K562 (cell line): ENCODE results near the gene GALNT7. TPM values are rescaled to one million over a fixed set of nuclear protein-coding genes. Genes with fewer than 3 reads are reported as not detected.

Source experiments
- ADNP ChIP-seq: fragments of 200-800 bp; sonication (Bioruptor generic); IDR thresholded peaks from 2 replicates; pipeline ENCODE4 v1.6.1; 2016; ENCODE audit warnings: missing genetic modification characterization, missing compliant biosample characterization
- ARNT ChIP-seq, 2 experiments: fragments of 450-650 bp; IDR thresholded peaks; 2 replicates each; pipeline ENCODE4 v1.6.1; 2016; ENCODE audit warnings: mild to moderate bottlenecking in 1 of 2
- ATF1 ChIP-seq, 2 experiments: fragments of 450-650 bp in 1 of 2; IDR thresholded peaks; 2 replicates each; pipeline ENCODE4 v1.6.1; 2016; ENCODE audit warnings: missing compliant biosample characterization in 1 of 2, missing genetic modification characterization in 1 of 2
- C11orf30 ChIP-seq: fragments of 450-650 bp; IDR thresholded peaks from 2 replicates; pipeline ENCODE4 v1.6.1; 2016; ENCODE audit warnings: low read depth, mild to moderate bottlenecking
- CREB1 ChIP-seq, 2 experiments: sonication (generic) in 1 of 2; formaldehyde crosslinking in 1 of 2; IDR thresholded peaks; 2 replicates each; pipeline versions ENCODE4 v1.6.1 to v1.8.0; 2012 to 2022; ENCODE audit warnings: inconsistent platforms in 1 of 2, mild to moderate bottlenecking in 1 of 2, missing genetic modification reagents in 1 of 2, moderate library complexity in 1 of 2
- EP300 ChIP-seq: IDR thresholded peaks from 2 replicates; pipeline ENCODE4 v1.6.1; 2012; ENCODE audit warnings: low read length, improper control_type of control experiment
- EP400 ChIP-seq: fragments of 450-650 bp; IDR thresholded peaks from 2 replicates; pipeline ENCODE4 v1.6.1; 2017; ENCODE audit warnings: antibody characterized with exemption, mild to moderate bottlenecking, moderate library complexity
- FOS ChIP-seq: IDR thresholded peaks from 3 replicates; pipeline ENCODE4 v1.6.1; 2011; ENCODE audit not compliant: insufficient read length; ENCODE audit errors: extremely low read depth
- FOXK2 ChIP-seq, 2 experiments: fragments of 450-650 bp; IDR thresholded peaks in 1 of 2; conservative IDR thresholded peaks in 1 of 2; 2 replicates each; pipeline ENCODE4 v1.6.1; 2016; ENCODE audit warnings: low read depth in 2 of 2, mild to moderate bottlenecking in 1 of 2
- KDM1A ChIP-seq, 2 experiments: fragments of 450-650 bp; IDR thresholded peaks; 2 replicates each; pipeline ENCODE4 v1.6.1; 2016; ENCODE audit warnings: mild to moderate bottlenecking in 2 of 2
- KLF16 ChIP-seq: IDR thresholded peaks from 2 replicates; pipeline ENCODE4 v1.6.1; 2016; ENCODE audit warnings: antibody characterized with exemption
- MAFK ChIP-seq: IDR thresholded peaks from 2 replicates; pipeline ENCODE4 v1.6.1; 2011; ENCODE audit warnings: low read length, improper control_type of control experiment
- MEIS2 ChIP-seq: fragments of 450-650 bp; IDR thresholded peaks from 2 replicates; pipeline ENCODE4 v1.6.1; 2014; ENCODE audit warnings: mild to moderate bottlenecking; ENCODE audit not compliant: partially characterized antibody
- MNT ChIP-seq, 2 experiments: fragments of 450-650 bp; conservative IDR thresholded peaks; 2 replicates each; pipeline ENCODE4 v1.6.1; 2017; ENCODE audit warnings: mild to moderate bottlenecking in 2 of 2, moderate library complexity in 2 of 2
- MTA2 ChIP-seq: fragments of 450-650 bp; IDR thresholded peaks from 2 replicates; pipeline ENCODE4 v1.6.1; 2016; ENCODE audit warnings: low read depth
- NFE2 ChIP-seq: IDR thresholded peaks from 2 replicates; pipeline ENCODE4 v1.6.1; 2014; ENCODE audit warnings: antibody characterized with exemption, low read depth
- PML ChIP-seq: IDR thresholded peaks from 2 replicates; pipeline ENCODE4 v1.6.1; 2012; ENCODE audit warnings: low read length, inconsistent platforms
- RCOR1 ChIP-seq, 2 experiments: IDR thresholded peaks; 2 replicates each; pipeline ENCODE4 v1.6.1; 2012; ENCODE audit warnings: low read depth in 2 of 2, low read length in 2 of 2, borderline replicate concordance in 1 of 2, improper control_type of control experiment in 1 of 2
- SMARCA4 ChIP-seq: fragments of 450-650 bp; IDR thresholded peaks from 2 replicates; pipeline ENCODE4 v1.6.1; 2016
- TAF9B ChIP-seq: fragments of 450-650 bp; IDR thresholded peaks from 2 replicates; pipeline ENCODE4 v1.6.1; 2018; ENCODE audit warnings: mild to moderate bottlenecking; ENCODE audit not compliant: partially characterized antibody
- TAL1 ChIP-seq: fragments of 450-650 bp; IDR thresholded peaks from 2 replicates; pipeline ENCODE4 v1.6.1; 2016; ENCODE audit warnings: mild to moderate bottlenecking
- TBL1XR1 ChIP-seq, 2 experiments: IDR thresholded peaks; 2 replicates each; pipeline ENCODE4 v1.6.1; 2012; ENCODE audit warnings: improper control_type of control experiment in 2 of 2, low read length in 2 of 2, mild to moderate bottlenecking in 1 of 2
- TCF15 ChIP-seq: fragments of 250-450 bp; sonication (Bioruptor Pico); IDR thresholded peaks from 2 replicates; pipeline ENCODE4 v1.8.0; 2022; ENCODE audit warnings: moderate library complexity, mild to moderate bottlenecking, inconsistent platforms
- TCF3 ChIP-seq: sonication (generic); formaldehyde crosslinking; IDR thresholded peaks from 2 replicates; pipeline ENCODE4 v1.4.0; 2020; ENCODE audit warnings: mild to moderate bottlenecking, missing genetic modification reagents
- TCFL5 ChIP-seq: fragments of 250-450 bp; sonication (Bioruptor Pico); conservative IDR thresholded peaks from 2 replicates; pipeline ENCODE4 v1.6.1; 2021; ENCODE audit warnings: mild to moderate bottlenecking, moderate library complexity, matching md5 sums
- TEAD4 ChIP-seq, 2 experiments: sonication (generic) in 1 of 2; formaldehyde crosslinking in 1 of 2; IDR thresholded peaks; 2 replicates each; pipeline versions ENCODE4 v1.6.1 to v1.8.0; 2012 to 2022; ENCODE audit warnings: borderline replicate concordance in 1 of 2, inconsistent platforms in 1 of 2, low read length in 1 of 2, mild to moderate bottlenecking in 1 of 2, missing genetic modification reagents in 1 of 2
- polyA plus RNA-seq, 8 experiments: library from polyadenylated mRNA; depleted of rRNA in 4 of 8; stranded (reverse) in 5 of 8; unstranded in 3 of 8; fragments of >200 nt; fragmentation: Nextera tagmentation in 2 of 8; fragmentation: Illumina TruSeq in 1 of 8; extraction: Ambion mirVana in 2 of 8; extraction: Trizol in 1 of 8; gene quantifications; 2 replicates each; pipeline versions ENCODE4 v1.2.1 to v1.2.3, GENCODE V29; 2011 to 2014; ENCODE audit warnings: inconsistent platforms in 1 of 8, missing spikeins in 1 of 8
- total RNA-seq, 7 experiments: library from RNA; depleted of rRNA in 6 of 7; stranded (reverse); fragments of >200 nt in 6 of 7; fragmentation: Illumina TruSeq in 2 of 7; extraction: Trizol in 2 of 7; gene quantifications; 2 replicates each; pipeline versions ENCODE4 v1.2.1 to v1.2.3, GENCODE V29; 2011 to 2021; ENCODE audit warnings: low replicate concordance in 1 of 7
- TF ChIP-seq, protein P1 (sequence below): sonication (generic); IDR thresholded peaks from 2 replicates; pipeline ENCODE4 v1.6.1; 2016

The GALNT7 gene
- total and polyA plus RNA-seq, 9 of the 15 experiments (the other 6 are each of a cell fraction or from before 2014, with no cell fraction given), result 16.7 to 38.7 (median 31.1) TPM

DNA sequence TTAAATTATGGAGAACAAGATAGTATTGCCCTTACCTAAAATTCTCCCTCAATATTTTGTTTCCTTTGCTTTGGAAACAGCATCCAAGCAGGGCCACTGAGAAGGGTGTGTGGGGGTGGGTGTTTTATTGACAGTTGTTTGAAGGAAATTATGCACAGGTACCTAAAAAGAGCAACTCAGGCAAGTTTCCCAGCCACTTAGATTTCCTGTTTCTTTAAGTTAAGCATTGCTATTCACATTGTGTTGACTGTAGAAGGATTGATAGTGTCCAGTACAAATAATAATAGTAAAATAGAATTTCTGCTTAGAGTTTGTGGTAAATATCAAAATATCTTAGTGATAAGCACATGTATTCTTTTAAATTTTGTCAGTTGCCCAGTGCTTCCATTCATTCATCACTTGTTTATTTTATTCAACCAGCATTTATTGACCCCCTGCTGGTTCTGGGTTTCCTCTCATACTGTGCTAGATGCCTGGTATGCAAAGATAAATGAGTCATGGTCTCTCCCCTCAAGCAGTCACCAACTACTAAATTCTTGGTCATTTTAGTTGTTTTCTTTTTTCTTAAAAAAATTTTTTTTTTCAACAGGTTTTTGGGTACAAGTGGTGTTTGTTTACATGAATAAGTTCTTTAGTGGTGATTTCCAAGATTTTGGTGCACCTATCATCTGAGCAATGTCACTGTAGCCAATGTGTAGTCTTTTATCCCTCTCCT lies 50.0 kb downstream of the GALNT7 start (continued):
- TF ChIP-seq TEAD4 (IDR thresholded peaks at IDR 0.05; ENCODE audit: low read length) (peak; percentile 90), TEAD4 (CRISPR knock-in tag; IDR thresholded peaks at IDR 0.05; ENCODE audit: borderline replicate concordance) (no peak), FOS (no peak), EP300 (peak; percentile 92), TCF3 (CRISPR knock-in tag) (peak; percentile 74), TAL1 (peak; percentile 69), C11orf30 (peak; percentile 36; the same call in 1 of the 2 replicates), PML (peak; percentile 80), TCF15 (CRISPR knock-in tag) (no peak), MEIS2 (peak; percentile 20), MNT (conservative IDR thresholded peaks at IDR 0.05) (peak in 1 of 2 experiments; percentile 44; a peak in 1 of 4 replicates), EP400 (peak; percentile 12; the same call in 1 of the 2 replicates), TCFL5 (CRISPR knock-in tag) (no peak), MAFK (peak; percentile 41; the same call in 1 of the 2 replicates), ADNP (tag) (0 out of 2 replicates have a peak, but pooled peaks have one; percentile 43), TAF9B (no peak), FOXK2 (conservative IDR thresholded peaks at IDR 0.05 in 1 of 2, IDR thresholded peaks at IDR 0.05 in 1 of 2; ENCODE audit: low read depth in 2 of 2) (peak; percentile 50 to 53; a peak in 2 of 4 replicates), NFE2 (peak; percentile 68), KDM1A (IDR thresholded peaks at IDR 0.05) (peak in 1 of 2 experiments; percentile 30; a peak in 2 of 4 replicates), SMARCA4 (peak; percentile 95), TBL1XR1 (IDR thresholded peaks at IDR 0.05; ENCODE audit: low read length in 2 of 2) (peak in 1 of 2 experiments; percentile 62; a peak in 3 of 4 replicates), MTA2 (peak; percentile 64; the same call in 1 of the 2 replicates), KLF16 (0 out of 2 replicates have a peak, but pooled peaks have one; percentile 29), ARNT (IDR thresholded peaks at IDR 0.05) (peak in 1 of 2 experiments; percentile 63; a peak in 1 of 4 replicates), RCOR1 (IDR thresholded peaks at IDR 0.05; ENCODE audit: borderline replicate concordance in 1 of 2, low read depth in 2 of 2, low read length in 2 of 2) (peak in 1 of 2 experiments; percentile 61; a peak in 1 of 4 replicates), ATF1 (CRISPR knock-in tag; IDR thresholded peaks at IDR 0.05) (no peak), ATF1 (tag; IDR thresholded peaks at IDR 0.05) (peak; percentile 38; the same call in 1 of the 2 replicates), CREB1 (IDR thresholded peaks at IDR 0.05) (peak; percentile 29; the same call in 1 of the 2 replicates), CREB1 (CRISPR knock-in tag; IDR thresholded peaks at IDR 0.05) (no peak)
- TF ChIP-seq, protein P1, sequence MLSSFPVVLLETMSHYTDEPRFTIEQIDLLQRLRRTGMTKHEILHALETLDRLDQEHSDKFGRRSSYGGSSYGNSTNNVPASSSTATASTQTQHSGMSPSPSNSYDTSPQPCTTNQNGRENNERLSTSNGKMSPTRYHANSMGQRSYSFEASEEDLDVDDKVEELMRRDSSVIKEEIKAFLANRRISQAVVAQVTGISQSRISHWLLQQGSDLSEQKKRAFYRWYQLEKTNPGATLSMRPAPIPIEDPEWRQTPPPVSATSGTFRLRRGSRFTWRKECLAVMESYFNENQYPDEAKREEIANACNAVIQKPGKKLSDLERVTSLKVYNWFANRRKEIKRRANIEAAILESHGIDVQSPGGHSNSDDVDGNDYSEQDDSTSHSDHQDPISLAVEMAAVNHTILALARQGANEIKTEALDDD, result peak; percentile 14; the same call in 1 of the 2 replicates
